Measurements from ENCODE around the gene NIN.

The NIN gene

GRCh38 chr14:50785457-50786063 lies 45.4 kb downstream of the NIN start:
- no peak for DNase-seq

DNA sequence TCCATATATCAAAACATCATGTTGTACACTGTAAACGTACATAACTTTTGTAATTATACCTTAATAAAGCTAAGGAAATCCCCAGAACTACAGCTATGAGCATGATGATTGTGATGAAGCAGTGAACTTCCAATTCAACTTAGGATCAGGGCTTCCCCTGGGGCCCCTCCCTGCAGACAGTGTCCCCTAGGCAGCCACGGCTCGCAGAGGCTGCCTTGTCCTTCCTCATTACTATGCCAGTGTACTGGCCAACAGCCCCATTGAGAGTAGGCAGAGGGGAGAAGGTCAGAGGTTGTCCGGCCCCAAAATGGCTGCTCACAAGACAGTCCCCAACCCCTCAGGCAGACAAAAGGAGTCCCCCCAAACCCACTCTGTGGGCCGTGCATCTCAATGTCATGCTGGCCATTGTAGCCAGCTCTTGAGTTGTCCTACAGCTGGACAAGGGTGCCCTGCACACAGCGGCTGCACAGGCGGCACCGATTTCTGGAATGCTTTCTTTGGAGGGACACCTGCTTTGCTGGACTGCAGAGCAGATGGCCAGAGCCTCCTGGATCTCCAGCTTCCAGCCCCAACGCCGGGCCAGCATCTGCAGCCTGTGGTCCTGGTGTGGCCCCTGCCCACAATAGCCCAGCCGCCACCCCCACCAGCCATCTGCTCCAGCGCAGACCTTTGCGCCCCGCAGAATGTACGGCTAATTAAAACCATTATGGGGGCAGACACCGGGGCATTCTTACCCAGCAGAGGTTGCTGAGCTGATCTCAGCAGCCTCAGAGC lies 46.1 kb downstream of the NIN start:
- no peak for DNase-seq

GRCh38 chr14:50783563-50783962 lies 47.4 kb downstream of the NIN start:
- DNase-seq: no peak

GRCh38 chr14:50780393-50780792 lies 50.6 kb downstream of the NIN start:
- no peak for DNase-seq

DNA sequence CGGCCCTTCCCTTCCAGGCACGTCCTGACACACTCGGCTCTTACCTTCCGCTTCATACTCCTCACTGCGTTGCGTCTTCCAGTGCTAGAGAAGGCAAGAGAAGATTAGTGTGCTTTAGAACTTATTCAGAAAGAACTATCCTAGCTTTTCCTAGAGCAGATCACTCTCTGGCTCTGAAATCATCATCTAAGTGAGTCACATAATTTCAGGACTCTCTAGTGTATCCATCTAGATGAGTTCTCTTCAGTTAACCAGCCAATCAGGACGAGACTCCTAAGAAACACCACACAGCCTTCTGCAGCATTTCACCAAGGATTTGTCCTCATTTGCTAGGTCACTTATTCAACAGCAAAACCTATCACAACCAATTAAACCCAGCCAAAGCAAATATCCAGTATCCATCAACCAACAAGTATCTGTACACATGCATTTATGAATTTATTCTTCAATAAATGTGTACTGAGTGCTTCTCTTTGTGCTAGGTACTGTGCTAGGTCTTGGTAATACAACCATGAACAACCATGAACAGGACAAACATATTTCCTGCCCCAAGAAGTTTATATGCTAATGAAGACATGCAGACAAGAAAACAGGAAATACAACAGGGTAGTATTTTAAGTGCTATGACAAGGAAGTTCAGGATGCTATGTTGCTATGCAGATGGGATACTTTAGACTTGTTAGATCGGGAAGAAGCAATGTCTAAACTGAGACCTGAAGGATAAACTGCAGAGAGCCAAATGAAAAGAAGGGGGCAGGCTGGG lies 52.1 kb downstream of the NIN start:
- DNase-seq: no peak

DNA sequence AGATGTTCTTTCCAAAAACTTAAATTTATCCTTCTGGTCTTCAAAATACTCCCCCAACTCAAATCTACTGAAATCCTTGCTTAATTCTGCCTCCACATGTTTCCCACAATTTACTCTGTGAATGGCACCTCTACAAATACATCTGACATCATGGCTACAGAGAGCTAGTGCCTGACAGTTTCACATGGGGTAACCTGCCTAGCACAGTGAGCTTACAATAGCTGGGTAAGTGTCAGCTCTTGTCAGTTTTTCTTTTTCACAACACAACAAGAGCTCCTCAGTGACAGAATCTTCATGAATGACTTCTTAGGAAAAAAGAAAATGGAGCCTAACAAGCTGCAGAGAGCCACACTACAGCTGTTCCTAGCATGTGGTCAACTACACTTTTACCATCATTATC lies 54.4 kb downstream of the NIN start:
- DNase-seq: no peak

- no peak for DNase-seq
Observed at GRCh38 chr14:50775357-50775756, 55.6 kb downstream of the NIN start.

- DNase-seq: no peak
Observed at GRCh38 chr14:50774542-50775267, 56.3 kb downstream of the NIN start.

DNA sequence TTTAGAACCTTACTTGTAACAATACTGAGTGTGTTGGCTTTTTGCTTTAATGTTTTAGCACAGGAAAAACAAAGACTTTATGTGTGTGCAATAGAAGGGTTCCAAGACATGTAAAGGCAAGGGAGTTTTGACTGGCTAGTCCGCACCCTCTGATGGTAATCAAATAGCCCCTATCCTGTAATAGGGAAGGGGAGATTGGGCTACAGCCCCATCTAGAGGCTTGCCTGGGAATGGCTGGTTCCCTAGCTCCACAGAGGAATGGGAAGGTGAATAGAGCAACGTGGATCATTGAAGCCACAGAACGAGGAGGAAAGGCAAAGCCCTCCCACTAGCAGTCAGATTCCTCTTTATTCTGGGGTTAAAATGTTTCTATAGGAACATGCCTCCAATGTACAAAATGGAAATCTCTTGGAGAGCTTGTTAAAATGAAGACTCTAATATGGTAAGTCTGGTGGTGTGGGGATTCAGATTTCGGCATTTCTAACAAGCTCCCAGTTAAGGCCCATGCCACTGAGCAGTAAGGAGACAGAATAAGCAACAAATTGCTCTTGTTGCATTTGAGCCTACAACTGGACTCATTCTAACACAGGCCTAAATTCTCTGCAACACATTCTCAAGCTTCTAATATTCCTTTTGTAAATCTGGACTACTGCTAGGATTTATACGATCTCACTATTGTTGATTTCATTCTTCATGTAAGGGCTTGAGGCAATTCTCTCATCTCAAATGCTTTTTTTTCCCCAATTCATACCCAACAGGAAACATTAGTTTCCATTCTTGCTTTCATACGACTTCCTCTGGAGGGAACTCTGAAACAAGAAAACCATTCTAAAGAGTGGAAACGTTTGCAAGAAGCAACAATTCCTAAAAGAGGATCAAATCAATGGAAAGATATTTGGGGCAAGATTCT lies 57.1 kb downstream of the NIN start:
- DNase-seq: peak; percentile 22

GRCh38 chr14:50772412-50772811 lies 58.5 kb downstream of the NIN start:
- DNase-seq: no peak

- no peak for DNase-seq
Observed at GRCh38 chr14:50770586-50770985, 60.4 kb downstream of the NIN start.

DNA sequence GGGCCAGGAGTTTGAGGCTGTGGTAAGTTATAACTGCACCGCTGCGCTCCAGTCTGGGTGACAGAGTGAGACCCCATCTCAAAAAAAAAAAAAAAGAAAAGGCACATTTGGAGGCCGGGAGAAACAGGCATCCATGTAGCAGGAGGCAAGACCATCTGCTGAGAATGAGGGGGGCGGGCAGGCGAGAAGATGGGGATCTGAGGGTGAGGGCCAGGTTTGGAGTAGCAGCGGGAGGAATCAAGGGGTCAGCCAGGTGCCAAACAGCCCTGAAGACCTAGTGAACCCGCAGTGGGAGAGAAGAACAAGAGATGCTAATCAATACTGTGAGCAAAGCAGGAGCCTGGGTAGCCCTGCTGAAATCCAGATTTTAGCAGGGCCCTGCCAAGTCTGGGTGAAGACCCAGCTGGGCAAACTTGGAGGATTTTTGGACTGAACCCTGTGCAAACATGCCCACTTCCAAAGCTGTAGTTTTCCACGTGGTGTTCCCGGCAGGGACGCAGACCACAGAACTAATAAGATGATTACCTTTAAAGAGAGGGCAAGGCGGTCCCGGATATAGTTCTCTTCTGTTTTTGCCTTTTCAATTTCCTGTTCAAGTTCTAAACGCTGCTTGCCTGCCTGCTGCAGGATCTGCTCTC lies 61.0 kb downstream of the NIN start:
- no peak for DNase-seq

GRCh38 chr14:50768680-50769079 lies 62.3 kb downstream of the NIN start:
- DNase-seq: no peak

- no peak for DNase-seq
Observed at GRCh38 chr14:50766338-50766886, 64.5 kb downstream of the NIN start.

- no peak for DNase-seq
Observed at GRCh38 chr14:50763382-50764007, 67.5 kb downstream of the NIN start.

GRCh38 chr14:50762931-50763300 lies 68.0 kb downstream of the NIN start:
- DNase-seq: no peak

DNA sequence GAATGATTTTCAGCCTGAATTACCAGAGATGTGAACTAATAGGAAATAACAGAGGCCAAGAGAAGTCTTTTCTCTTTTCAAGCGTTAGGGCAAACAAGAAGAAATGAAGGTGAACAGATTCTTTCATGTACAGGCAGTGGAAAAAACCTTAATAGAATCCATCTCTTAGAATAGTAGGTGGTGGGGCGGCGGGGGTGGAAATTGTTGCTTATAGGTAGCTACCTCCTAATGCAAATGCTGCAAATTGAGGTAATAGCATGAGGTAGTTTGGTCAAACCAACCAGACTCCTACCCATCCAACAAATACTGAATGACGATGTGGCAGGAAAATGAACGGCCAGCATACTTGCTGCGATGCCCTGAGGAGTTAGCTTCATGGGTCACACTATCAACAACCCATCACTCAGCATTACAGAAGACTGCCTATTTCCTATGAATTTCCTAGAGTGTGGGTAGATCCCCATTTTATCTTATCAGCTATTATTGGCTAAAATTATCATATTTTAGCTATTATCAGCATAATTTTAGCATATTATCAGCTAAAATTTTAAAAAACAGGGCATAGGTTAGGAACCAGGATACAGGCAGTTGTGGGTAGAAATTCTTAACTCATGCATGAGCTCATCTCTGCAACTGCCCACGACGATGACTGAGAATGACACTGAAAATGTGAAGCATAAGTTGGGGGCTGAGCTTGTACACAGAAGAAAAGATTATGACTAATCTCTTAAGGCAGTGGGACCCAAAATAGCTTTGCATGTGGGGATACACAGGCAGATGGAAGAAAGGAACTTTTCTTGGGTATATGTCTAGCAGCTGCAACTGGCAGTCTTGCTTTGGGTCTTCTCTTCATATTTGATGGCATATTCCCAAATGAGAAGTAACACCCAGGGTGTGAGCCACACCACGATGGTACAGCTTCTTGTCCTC lies 68.7 kb downstream of the NIN start:
- DNase-seq: no peak

GRCh38 chr14:50759800-50760543 lies 71.0 kb downstream of the NIN start:
- DNase-seq: no peak

- DNase-seq: no peak
Observed at GRCh38 chr14:50758945-50759344, 72.0 kb downstream of the NIN start.
